ENCODE results near the gene KANK4.

The KANK4 gene

GRCh38 chr1:62304515-62304914, 14.7 kb downstream of the KANK4 start:
- DNase-seq: no peak

GRCh38 chr1:62301726-62302390, 17.4 kb downstream of the KANK4 start:
- no peak for DNase-seq

GRCh38 chr1:62299426-62300200, 19.6 kb downstream of the KANK4 start:
- no peak for DNase-seq

- no peak for DNase-seq
Observed at GRCh38 chr1:62295921-62296491, 23.2 kb downstream of the KANK4 start.

- DNase-seq: no peak
Observed at GRCh38 chr1:62294261-62294660, 25.0 kb downstream of the KANK4 start.

- no peak for DNase-seq
Observed at GRCh38 chr1:62288662-62289061, 30.6 kb downstream of the KANK4 start.

- no peak for DNase-seq
Observed at GRCh38 chr1:62288224-62288623, 31.0 kb downstream of the KANK4 start.

- no peak for DNase-seq
Observed at GRCh38 chr1:62286786-62287224, 32.4 kb downstream of the KANK4 start.

GRCh38 chr1:62285984-62286785, 33.0 kb downstream of the KANK4 start:
- no peak for DNase-seq

- no peak for DNase-seq
Observed at GRCh38 chr1:62285440-62285839, 33.8 kb downstream of the KANK4 start.

- no peak for DNase-seq
Observed at GRCh38 chr1:62283986-62284385, 35.2 kb downstream of the KANK4 start.

- DNase-seq: no peak
Observed at GRCh38 chr1:62282909-62283755, 36.1 kb downstream of the KANK4 start.

- DNase-seq: no peak
Observed at GRCh38 chr1:62281922-62282555, 37.2 kb downstream of the KANK4 start.

GRCh38 chr1:62280960-62281465, 38.2 kb downstream of the KANK4 start:
- no peak for DNase-seq

- DNase-seq: no peak
Observed at GRCh38 chr1:62280150-62280549, 39.1 kb downstream of the KANK4 start.

- no peak for DNase-seq
Observed at GRCh38 chr1:62276791-62277190, 42.4 kb downstream of the KANK4 start.

GRCh38 chr1:62274496-62275485, 44.4 kb downstream of the KANK4 start:
- no peak for DNase-seq

GRCh38 chr1:62273953-62274352, 45.3 kb downstream of the KANK4 start:
- no peak for DNase-seq

- peak in 2 of 5 donors; percentile 12 to 92 for DNase-seq
Observed at GRCh38 chr1:62271948-62272728, 47.1 kb downstream of the KANK4 start.

All from T-helper 1 cell (primary cell).